DMS79 (cell line): ENCODE measurements around the gene IL21R.
"Not testable (repeated sequence)": the region's sequence is repeated elsewhere in the genome, so short reads cannot be mapped to it uniquely, and the experiment has no call there.

Experiments
- DNase-seq: peaks from one replicate; lab custom pipeline; 2025; lab: John Stamatoyannopoulos, UW

Gene IL21R

GRCh38 chr16:27428026-27428785 is 26.2 kb downstream of the IL21R start:
- DNase-seq: no peak

GRCh38 chr16:27429330-27429871 is 27.4 kb downstream of the IL21R start:
- no peak for DNase-seq

- DNase-seq: no peak
Measured at GRCh38 chr16:27429981-27430441, 28.0 kb downstream of the IL21R start.

- DNase-seq: no peak
Measured at GRCh38 chr16:27430512-27430911, 28.5 kb downstream of the IL21R start.

GRCh38 chr16:27430923-27431484 is 29.0 kb downstream of the IL21R start:
- DNase-seq: no peak

GRCh38 chr16:27431773-27432532 is 30.0 kb downstream of the IL21R start:
- no peak for DNase-seq

GRCh38 chr16:27432558-27432957 is 30.6 kb downstream of the IL21R start:
- DNase-seq: no peak

- not testable (repeated sequence) for DNase-seq
Measured at GRCh38 chr16:27433191-27433590, 31.2 kb downstream of the IL21R start.

- DNase-seq: no peak
Measured at GRCh38 chr16:27433636-27434035, 31.7 kb downstream of the IL21R start.

- DNase-seq: no peak
Measured at GRCh38 chr16:27434141-27435051, 32.4 kb downstream of the IL21R start.

- DNase-seq: not testable (repeated sequence)
Measured at GRCh38 chr16:27435146-27435545, 33.2 kb downstream of the IL21R start.

- no peak for DNase-seq
Measured at GRCh38 chr16:27436065-27436464, 34.1 kb downstream of the IL21R start.

GRCh38 chr16:27436921-27437650 is 35.1 kb downstream of the IL21R start:
- DNase-seq: no peak

GRCh38 chr16:27437946-27438345 is 36.0 kb downstream of the IL21R start:
- no peak for DNase-seq

- no peak for DNase-seq
Measured at GRCh38 chr16:27439271-27440018, 37.5 kb downstream of the IL21R start.

- DNase-seq: no peak
Measured at GRCh38 chr16:27441276-27441675, 39.3 kb downstream of the IL21R start.

- no peak for DNase-seq
Measured at GRCh38 chr16:27441998-27442397, 40.0 kb downstream of the IL21R start.

- DNase-seq: no peak
Measured at GRCh38 chr16:27444015-27444414, 42.0 kb downstream of the IL21R start.

- no peak for DNase-seq
Measured at GRCh38 chr16:27444470-27444869, 42.5 kb downstream of the IL21R start.

- no peak for DNase-seq
Measured at GRCh38 chr16:27445502-27446175, 43.7 kb downstream of the IL21R start.
